Cardiac muscle cell (in vitro differentiated cells and primary cell): Measurements from ENCODE around the gene ARHGAP10. TPM values are rescaled to one million over a fixed set of nuclear protein-coding genes. Genes with fewer than 3 reads are reported as not detected.

Source experiments
- DNase-seq, 2 donors: peaks; one replicate each; pipeline versions ENCODE4 v3.0.0 to v3.0.0-alpha.2; 2010 to 2017; ENCODE audit warnings: low read depth in 1 of 2, low spot score in 1 of 2
- H3K27ac ChIP-seq: fragments of 200-600 bp; sonication (generic); 2 replicates; pipeline ENCODE4 v1.5.1; 2016
- H3K27me3 ChIP-seq: fragments of 200-600 bp; sonication (generic); 2 replicates; pipeline ENCODE4 v1.6.0; 2016; ENCODE audit warnings: control low read depth
- H3K36me3 ChIP-seq: fragments of 200-600 bp; sonication (generic); 2 replicates; pipeline ENCODE4 v1.5.1; 2016; ENCODE audit warnings: control low read depth
- H3K4me1 ChIP-seq: fragments of 200-600 bp; sonication (generic); 2 replicates; pipeline ENCODE4 v1.8.1; 2017; ENCODE audit warnings: low read depth, mild to moderate bottlenecking, mixed run types
- H3K4me3 ChIP-seq: fragments of 200-600 bp; sonication (generic); 2 replicates; pipeline ENCODE4 v1.5.1; 2016; ENCODE audit warnings: mild to moderate bottlenecking
- H3K9me3 ChIP-seq: fragments of 200-600 bp; sonication (generic); 2 replicates; pipeline ENCODE4 v1.5.1; 2017; ENCODE audit warnings: low read depth, mild to moderate bottlenecking, control low read depth
- CTCF ChIP-seq: IDR thresholded peaks from 2 replicates; pipeline ENCODE4 v1.5.1; 2012; ENCODE audit warnings: low read depth, mild to moderate bottlenecking, low read length
- polyA plus RNA-seq: library from polyadenylated mRNA; unstranded; fragments of >200 nt; fragmentation: Nextera tagmentation; extraction: Ambion mirVana; gene quantifications from 2 replicates; pipeline ENCODE4 v1.2.1, GENCODE V29; 2016
- total RNA-seq: library from RNA; depleted of rRNA; stranded (reverse); fragments of >200 nt; gene quantifications from 2 replicates; pipeline ENCODE4 v1.2.3, GENCODE V29; 2016

The ARHGAP10 gene
- total and polyA plus RNA-seq, 2 experiments from 2014 or later: 12.1 to 15.0 TPM

- no peaks in the 10 kb centered on the region for H3K36me3 ChIP-seq
- no peak for TF ChIP-seq CTCF
- no peak overlapping the region for H3K27ac ChIP-seq
- H3K27me3 ChIP-seq: no peaks in the 10 kb centered on the region
- H3K4me1 ChIP-seq: peaks cover 5% of the 10 kb centered on the region
- no peak for DNase-seq
- no peak overlapping the region for H3K4me3 ChIP-seq
- H3K9me3 ChIP-seq: no peaks in the 10 kb centered on the region
Observed at GRCh38 chr4:147980586-147980985, 248.7 kb downstream of the ARHGAP10 start.

DNA sequence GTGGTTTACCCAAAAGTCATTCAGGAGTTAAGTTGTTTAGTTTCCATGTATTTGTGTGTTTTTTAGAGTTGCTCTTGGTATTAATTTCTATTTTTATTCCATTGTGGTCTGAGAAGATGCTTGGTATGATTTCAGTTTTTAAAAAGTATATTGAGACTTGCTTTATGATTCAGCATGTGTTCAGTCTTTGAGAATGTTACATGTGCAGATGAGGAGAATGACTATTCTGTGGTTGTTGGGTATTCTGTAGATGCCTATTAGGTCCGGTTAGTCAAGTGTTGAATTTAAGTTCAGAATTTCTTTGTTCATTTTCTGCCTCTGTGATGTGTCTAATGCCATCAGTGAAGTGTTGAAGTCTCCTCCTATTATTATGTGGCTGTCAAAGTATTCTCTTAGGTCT lies 249.4 kb downstream of the ARHGAP10 start:
- TF ChIP-seq CTCF: no peak
- Histone ChIP-seq H3K36me3 (no peaks in the 10 kb centered on the region), H3K27me3 (no peaks in the 10 kb centered on the region), H3K4me1 (peaks cover 5% of the 10 kb centered on the region), H3K9me3 (no peaks in the 10 kb centered on the region), H3K27ac (no peak overlapping the region), H3K4me3 (no peak overlapping the region)
- DNase-seq: no peak

GRCh38 chr4:147984065-147984777 lies 252.3 kb downstream of the ARHGAP10 start:
- no peak overlapping the region for H3K27ac ChIP-seq
- no peak overlapping the region for H3K4me3 ChIP-seq
- peaks cover 5% of the 10 kb centered on the region for H3K4me1 ChIP-seq
- no peaks in the 10 kb centered on the region for H3K27me3 ChIP-seq
- no peaks in the 10 kb centered on the region for H3K36me3 ChIP-seq
- DNase-seq: peak; percentile 65 to 73
- no peaks in the 10 kb centered on the region for H3K9me3 ChIP-seq
- peak; percentile 85 for TF ChIP-seq CTCF

DNA sequence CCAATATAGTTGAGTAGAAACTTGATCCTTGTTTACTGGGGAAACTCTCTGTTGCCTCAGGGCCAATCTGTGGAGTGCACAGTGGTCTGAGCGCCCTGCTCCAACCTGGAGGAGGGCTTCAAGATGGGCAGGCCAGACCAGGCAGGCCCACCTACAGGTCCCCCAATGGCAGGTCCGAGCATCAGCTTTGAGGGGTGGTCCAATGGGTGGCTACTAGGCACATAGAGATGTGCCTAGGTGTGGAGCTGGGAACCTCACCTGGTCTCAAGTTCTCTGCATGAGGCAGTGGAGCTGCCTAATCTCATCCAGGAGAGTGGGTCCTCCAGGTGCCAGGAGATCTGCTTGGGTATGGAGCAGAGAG lies 252.9 kb downstream of the ARHGAP10 start:
- no peak for DNase-seq
- no peaks in the 10 kb centered on the region for H3K9me3 ChIP-seq
- no peak overlapping the region for H3K4me3 ChIP-seq
- no peaks in the 10 kb centered on the region for H3K36me3 ChIP-seq
- peaks cover 5% of the 10 kb centered on the region for H3K4me1 ChIP-seq
- H3K27ac ChIP-seq: no peak overlapping the region
- H3K27me3 ChIP-seq: no peaks in the 10 kb centered on the region
- no peak for TF ChIP-seq CTCF

DNA sequence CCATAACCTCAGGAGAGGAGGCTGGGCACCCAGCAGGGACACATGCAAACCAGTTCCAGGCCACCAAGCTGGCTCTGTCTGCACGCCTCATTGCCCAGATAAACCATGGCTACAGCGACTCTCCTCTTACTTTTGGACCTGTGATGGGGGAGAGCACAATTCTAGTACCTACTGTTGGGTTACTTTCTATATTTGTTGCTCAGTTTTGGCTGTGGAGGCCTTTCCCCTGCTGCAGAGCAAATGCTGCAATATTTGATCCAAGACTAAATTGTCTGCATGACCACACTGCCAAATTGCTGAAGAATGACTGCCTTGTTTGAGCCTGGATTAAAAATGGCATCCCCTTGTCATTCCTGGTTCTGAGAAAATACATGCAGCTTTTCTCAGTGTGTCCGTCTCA lies 253.5 kb downstream of the ARHGAP10 start:
- H3K4me1 ChIP-seq: peaks cover 5% of the 10 kb centered on the region
- no peak overlapping the region for H3K27ac ChIP-seq
- H3K4me3 ChIP-seq: no peak overlapping the region
- no peak for DNase-seq
- H3K9me3 ChIP-seq: no peaks in the 10 kb centered on the region
- H3K36me3 ChIP-seq: no peaks in the 10 kb centered on the region
- TF ChIP-seq CTCF: no peak
- no peaks in the 10 kb centered on the region for H3K27me3 ChIP-seq
